Dermis microvascular lymphatic vessel endothelial cell (primary cell): ENCODE data around the gene SMIM17. TPM values are rescaled to one million over a fixed set of nuclear protein-coding genes. Genes with fewer than 3 reads are reported as not detected.

Experiments
- DNase-seq, 2 donors: peaks; one replicate each; pipeline versions ENCODE4 v3.0.0 to v3.0.0-alpha.2; 2010; ENCODE audit warnings: low read depth in 2 of 2
- total RNA-seq: library from RNA; depleted of rRNA; stranded (reverse); fragments of >200 nt; gene quantifications from 2 replicates; pipeline ENCODE4 v1.2.1, GENCODE V29; 2014

SMIM17 gene
- total RNA-seq, result 0.26 and 0.51 TPM in 2 replicates

- DNase-seq, result no peak
These were observed at the start of gene SMIM17 for GRCh38 chr19:56642711-56643459. Gene SMIM17 (plus strand): TSS chr19:56643159. CDS start chr19:56645668, 2,509 bp downstream.

GRCh38 chr19:56594446-56594782 lies 48.5 kb upstream of the SMIM17 start:
- no peak for DNase-seq

GRCh38 chr19:56594783-56595547 lies 48.0 kb upstream of the SMIM17 start, which contains the start of gene ZNF71:
Gene ZNF71 (plus strand): TSS chr19:56595302. CDS start chr19:56601559, 6,257 bp downstream.
- DNase-seq, result peak; percentile 66 to 89

- no peak for DNase-seq
These were observed 47.4 kb upstream of the SMIM17 start for GRCh38 chr19:56595548-56595899.

- peak; percentile 51 to 67 for DNase-seq
These were observed 46.3 kb upstream of the SMIM17 start for GRCh38 chr19:56596676-56597075.

GRCh38 chr19:56597696-56598095 lies 45.3 kb upstream of the SMIM17 start:
- no peak for DNase-seq

- DNase-seq, result peak in 1 of 2 donors; percentile 3
These were observed 41.6 kb upstream of the SMIM17 start for GRCh38 chr19:56601375-56601774.

- no peak for DNase-seq
These were observed 39.1 kb upstream of the SMIM17 start for GRCh38 chr19:56603829-56604228.

- DNase-seq, result peak in 1 of 2 donors; percentile 48
These were observed 34.5 kb upstream of the SMIM17 start for GRCh38 chr19:56608274-56608964.

- DNase-seq, result no peak
These were observed 31.7 kb upstream of the SMIM17 start for GRCh38 chr19:56611288-56611687.

GRCh38 chr19:56612737-56613136 lies 30.2 kb upstream of the SMIM17 start:
- DNase-seq, result no peak

- no peak for DNase-seq
These were observed 29.3 kb upstream of the SMIM17 start for GRCh38 chr19:56613639-56614038.

- DNase-seq, result no peak
These were observed 25.4 kb upstream of the SMIM17 start for GRCh38 chr19:56617531-56617930.

- no peak for DNase-seq
These were observed 23.8 kb upstream of the SMIM17 start for GRCh38 chr19:56619121-56619520.

GRCh38 chr19:56622374-56622773 lies 20.6 kb upstream of the SMIM17 start:
- DNase-seq, result no peak

GRCh38 chr19:56623006-56623405 lies 20.0 kb upstream of the SMIM17 start:
- DNase-seq, result no peak

GRCh38 chr19:56625708-56626107 lies 17.3 kb upstream of the SMIM17 start:
- no peak for DNase-seq

- no peak for DNase-seq
These were observed 9.9 kb upstream of the SMIM17 start for GRCh38 chr19:56633021-56633420.

GRCh38 chr19:56637976-56638555 lies 4.9 kb upstream of the SMIM17 start:
- DNase-seq, result peak; percentile 47 to 89

GRCh38 chr19:56639217-56639616 lies 3.7 kb upstream of the SMIM17 start:
- peak in 1 of 2 donors; percentile 42 for DNase-seq

GRCh38 chr19:56643460-56643955 lies 549 bp downstream of the SMIM17 start:
- DNase-seq, result no peak

GRCh38 chr19:56654151-56654550 lies 11.2 kb downstream of the SMIM17 start:
- no peak for DNase-seq
